ENCODE results near the gene AMFR.

DNA sequence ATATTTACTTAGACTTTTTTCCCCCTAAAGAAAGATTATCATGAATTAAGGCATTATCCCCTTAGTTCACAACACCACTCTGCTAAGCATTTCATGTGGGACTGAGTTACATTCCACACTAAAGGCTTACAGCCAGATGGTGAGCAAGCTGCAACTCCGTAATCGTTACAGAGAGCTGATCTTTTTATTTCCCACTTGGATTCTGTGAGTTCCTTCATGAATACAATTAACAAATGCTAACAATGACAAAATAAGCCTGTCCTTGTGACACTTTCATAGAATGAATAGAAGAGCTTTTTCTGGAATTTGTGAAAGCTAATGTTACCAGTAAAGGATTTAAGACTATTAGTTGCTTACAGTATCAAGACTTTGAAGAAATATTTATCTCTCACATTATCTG lies 34.8 kb upstream of the AMFR start:
- TF ChIP-seq POLR2AphosphoS5 (IDR thresholded peaks at IDR 0.05): no peak
- TF ChIP-seq, protein P1, sequence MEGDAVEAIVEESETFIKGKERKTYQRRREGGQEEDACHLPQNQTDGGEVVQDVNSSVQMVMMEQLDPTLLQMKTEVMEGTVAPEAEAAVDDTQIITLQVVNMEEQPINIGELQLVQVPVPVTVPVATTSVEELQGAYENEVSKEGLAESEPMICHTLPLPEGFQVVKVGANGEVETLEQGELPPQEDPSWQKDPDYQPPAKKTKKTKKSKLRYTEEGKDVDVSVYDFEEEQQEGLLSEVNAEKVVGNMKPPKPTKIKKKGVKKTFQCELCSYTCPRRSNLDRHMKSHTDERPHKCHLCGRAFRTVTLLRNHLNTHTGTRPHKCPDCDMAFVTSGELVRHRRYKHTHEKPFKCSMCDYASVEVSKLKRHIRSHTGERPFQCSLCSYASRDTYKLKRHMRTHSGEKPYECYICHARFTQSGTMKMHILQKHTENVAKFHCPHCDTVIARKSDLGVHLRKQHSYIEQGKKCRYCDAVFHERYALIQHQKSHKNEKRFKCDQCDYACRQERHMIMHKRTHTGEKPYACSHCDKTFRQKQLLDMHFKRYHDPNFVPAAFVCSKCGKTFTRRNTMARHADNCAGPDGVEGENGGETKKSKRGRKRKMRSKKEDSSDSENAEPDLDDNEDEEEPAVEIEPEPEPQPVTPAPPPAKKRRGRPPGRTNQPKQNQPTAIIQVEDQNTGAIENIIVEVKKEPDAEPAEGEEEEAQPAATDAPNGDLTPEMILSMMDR (IDR thresholded peaks at IDR 0.05): no peak

All from suprapubic skin (tissue), 3 donors.